Measurements from ENCODE around the gene BORA. TPM values are rescaled to one million over a fixed set of nuclear protein-coding genes. Genes with fewer than 3 reads are reported as not detected.

Gene BORA
- total RNA-seq, 1 experiment from 2014 or later: 12.3 TPM

GRCh38 chr13:72763411-72763810, 35.7 kb downstream of the BORA start:
- no peak overlapping the region for H3K4me3 Mint-ChIP-seq
- H3K27ac Mint-ChIP-seq: no peak overlapping the region
- ChIA-PET CTCF (no interaction called here), POLR2A (no interaction called here)
- no peak for DNase-seq (ENCODE audit: low spot score)
- H3K4me1 Mint-ChIP-seq: no peaks in the 10 kb centered on the region
- no peaks in the 10 kb centered on the region for H3K9me3 Mint-ChIP-seq
- peaks cover 55% of the 10 kb centered on the region for H3K36me3 Mint-ChIP-seq
- H3K27me3 Mint-ChIP-seq (ENCODE audit: low read depth): no peaks in the 10 kb centered on the region
- no peak for ATAC-seq
- TF ChIP-seq ZNF416 (CRISPR knock-in tag; IDR thresholded peaks at IDR 0.05) (no peak), NR1H2 (CRISPR knock-in tag; IDR thresholded peaks at IDR 0.05) (no peak), NR3C1 (CRISPR knock-in tag; conservative IDR thresholded peaks at IDR 0.05; ENCODE audit: low read depth) (no peak), IRF1 (CRISPR knock-in tag; IDR thresholded peaks at IDR 0.05) (no peak), GABPB1 (CRISPR knock-in tag; IDR thresholded peaks at IDR 0.05) (no peak), E2F1 (CRISPR knock-in tag; IDR thresholded peaks at IDR 0.05) (no peak), ZNF281 (CRISPR knock-in tag; IDR thresholded peaks at IDR 0.05) (no peak), NFATC4 (CRISPR knock-in tag; IDR thresholded peaks at IDR 0.05) (no peak)
- TF ChIP-seq, protein P1, sequence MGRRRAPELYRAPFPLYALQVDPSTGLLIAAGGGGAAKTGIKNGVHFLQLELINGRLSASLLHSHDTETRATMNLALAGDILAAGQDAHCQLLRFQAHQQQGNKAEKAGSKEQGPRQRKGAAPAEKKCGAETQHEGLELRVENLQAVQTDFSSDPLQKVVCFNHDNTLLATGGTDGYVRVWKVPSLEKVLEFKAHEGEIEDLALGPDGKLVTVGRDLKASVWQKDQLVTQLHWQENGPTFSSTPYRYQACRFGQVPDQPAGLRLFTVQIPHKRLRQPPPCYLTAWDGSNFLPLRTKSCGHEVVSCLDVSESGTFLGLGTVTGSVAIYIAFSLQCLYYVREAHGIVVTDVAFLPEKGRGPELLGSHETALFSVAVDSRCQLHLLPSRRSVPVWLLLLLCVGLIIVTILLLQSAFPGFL (CRISPR knock-in tag; IDR thresholded peaks at IDR 0.05; ENCODE audit: borderline replicate concordance): no peak

GRCh38 chr13:72774019-72774418, 46.3 kb downstream of the BORA start:
- no peaks in the 10 kb centered on the region for H3K27me3 Mint-ChIP-seq (ENCODE audit: low read depth)
- no peaks in the 10 kb centered on the region for H3K9me3 Mint-ChIP-seq
- H3K4me1 Mint-ChIP-seq: no peaks in the 10 kb centered on the region
- CTCF ChIA-PET: no interaction called here
- no peak for DNase-seq (ENCODE audit: low spot score)
- ATAC-seq: no peak
- H3K36me3 Mint-ChIP-seq: peaks cover 75% of the 10 kb centered on the region
- no peak overlapping the region for H3K4me3 Mint-ChIP-seq
- no peak overlapping the region for H3K27ac Mint-ChIP-seq
- POLR2A ChIA-PET: no interaction called here
- TF ChIP-seq ELF4 (CRISPR knock-in tag; IDR thresholded peaks at IDR 0.05; ENCODE audit: low read depth): no peak
- TF ChIP-seq, protein P2, sequence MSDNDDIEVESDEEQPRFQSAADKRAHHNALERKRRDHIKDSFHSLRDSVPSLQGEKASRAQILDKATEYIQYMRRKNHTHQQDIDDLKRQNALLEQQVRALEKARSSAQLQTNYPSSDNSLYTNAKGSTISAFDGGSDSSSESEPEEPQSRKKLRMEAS (CRISPR knock-in tag; IDR thresholded peaks at IDR 0.05): no peak
- TF ChIP-seq, protein P3, sequence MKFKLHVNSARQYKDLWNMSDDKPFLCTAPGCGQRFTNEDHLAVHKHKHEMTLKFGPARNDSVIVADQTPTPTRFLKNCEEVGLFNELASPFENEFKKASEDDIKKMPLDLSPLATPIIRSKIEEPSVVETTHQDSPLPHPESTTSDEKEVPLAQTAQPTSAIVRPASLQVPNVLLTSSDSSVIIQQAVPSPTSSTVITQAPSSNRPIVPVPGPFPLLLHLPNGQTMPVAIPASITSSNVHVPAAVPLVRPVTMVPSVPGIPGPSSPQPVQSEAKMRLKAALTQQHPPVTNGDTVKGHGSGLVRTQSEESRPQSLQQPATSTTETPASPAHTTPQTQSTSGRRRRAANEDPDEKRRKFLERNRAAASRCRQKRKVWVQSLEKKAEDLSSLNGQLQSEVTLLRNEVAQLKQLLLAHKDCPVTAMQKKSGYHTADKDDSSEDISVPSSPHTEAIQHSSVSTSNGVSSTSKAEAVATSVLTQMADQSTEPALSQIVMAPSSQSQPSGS (CRISPR knock-in tag; IDR thresholded peaks at IDR 0.05; ENCODE audit: borderline replicate concordance, low read depth): no peak
- no peak for TF ChIP-seq CTCF (IDR thresholded peaks at IDR 0.05)
- no peak for TF ChIP-seq TEAD4 (CRISPR knock-in tag; IDR thresholded peaks at IDR 0.05)
- TF ChIP-seq SP1 (CRISPR knock-in tag; conservative IDR thresholded peaks at IDR 0.05): no peak
- TF ChIP-seq, protein P4, sequence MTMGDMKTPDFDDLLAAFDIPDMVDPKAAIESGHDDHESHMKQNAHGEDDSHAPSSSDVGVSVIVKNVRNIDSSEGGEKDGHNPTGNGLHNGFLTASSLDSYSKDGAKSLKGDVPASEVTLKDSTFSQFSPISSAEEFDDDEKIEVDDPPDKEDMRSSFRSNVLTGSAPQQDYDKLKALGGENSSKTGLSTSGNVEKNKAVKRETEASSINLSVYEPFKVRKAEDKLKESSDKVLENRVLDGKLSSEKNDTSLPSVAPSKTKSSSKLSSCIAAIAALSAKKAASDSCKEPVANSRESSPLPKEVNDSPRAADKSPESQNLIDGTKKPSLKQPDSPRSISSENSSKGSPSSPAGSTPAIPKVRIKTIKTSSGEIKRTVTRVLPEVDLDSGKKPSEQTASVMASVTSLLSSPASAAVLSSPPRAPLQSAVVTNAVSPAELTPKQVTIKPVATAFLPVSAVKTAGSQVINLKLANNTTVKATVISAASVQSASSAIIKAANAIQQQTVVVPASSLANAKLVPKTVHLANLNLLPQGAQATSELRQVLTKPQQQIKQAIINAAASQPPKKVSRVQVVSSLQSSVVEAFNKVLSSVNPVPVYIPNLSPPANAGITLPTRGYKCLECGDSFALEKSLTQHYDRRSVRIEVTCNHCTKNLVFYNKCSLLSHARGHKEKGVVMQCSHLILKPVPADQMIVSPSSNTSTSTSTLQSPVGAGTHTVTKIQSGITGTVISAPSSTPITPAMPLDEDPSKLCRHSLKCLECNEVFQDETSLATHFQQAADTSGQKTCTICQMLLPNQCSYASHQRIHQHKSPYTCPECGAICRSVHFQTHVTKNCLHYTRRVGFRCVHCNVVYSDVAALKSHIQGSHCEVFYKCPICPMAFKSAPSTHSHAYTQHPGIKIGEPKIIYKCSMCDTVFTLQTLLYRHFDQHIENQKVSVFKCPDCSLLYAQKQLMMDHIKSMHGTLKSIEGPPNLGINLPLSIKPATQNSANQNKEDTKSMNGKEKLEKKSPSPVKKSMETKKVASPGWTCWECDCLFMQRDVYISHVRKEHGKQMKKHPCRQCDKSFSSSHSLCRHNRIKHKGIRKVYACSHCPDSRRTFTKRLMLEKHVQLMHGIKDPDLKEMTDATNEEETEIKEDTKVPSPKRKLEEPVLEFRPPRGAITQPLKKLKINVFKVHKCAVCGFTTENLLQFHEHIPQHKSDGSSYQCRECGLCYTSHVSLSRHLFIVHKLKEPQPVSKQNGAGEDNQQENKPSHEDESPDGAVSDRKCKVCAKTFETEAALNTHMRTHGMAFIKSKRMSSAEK (CRISPR knock-in tag; IDR thresholded peaks at IDR 0.05; ENCODE audit: borderline replicate concordance): no peak
- no peak for TF ChIP-seq JAZF1 (CRISPR knock-in tag; IDR thresholded peaks at IDR 0.05)
- TF ChIP-seq IRF1 (CRISPR knock-in tag; IDR thresholded peaks at IDR 0.05): no peak
- TF ChIP-seq CREM (CRISPR knock-in tag; IDR thresholded peaks at IDR 0.05): no peak
- TF ChIP-seq, protein P5, sequence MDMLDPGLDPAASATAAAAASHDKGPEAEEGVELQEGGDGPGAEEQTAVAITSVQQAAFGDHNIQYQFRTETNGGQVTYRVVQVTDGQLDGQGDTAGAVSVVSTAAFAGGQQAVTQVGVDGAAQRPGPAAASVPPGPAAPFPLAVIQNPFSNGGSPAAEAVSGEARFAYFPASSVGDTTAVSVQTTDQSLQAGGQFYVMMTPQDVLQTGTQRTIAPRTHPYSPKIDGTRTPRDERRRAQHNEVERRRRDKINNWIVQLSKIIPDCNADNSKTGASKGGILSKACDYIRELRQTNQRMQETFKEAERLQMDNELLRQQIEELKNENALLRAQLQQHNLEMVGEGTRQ (CRISPR knock-in tag; IDR thresholded peaks at IDR 0.05): no peak
- TF ChIP-seq TP53 (CRISPR knock-in tag; IDR thresholded peaks at IDR 0.05): no peak

Measured in WTC11 (cell line).